GM08714 (cell line): ENCODE measurements around the gene GLTP.
"Not testable (repeated sequence)": the region's sequence is repeated elsewhere in the genome, so short reads cannot be mapped to it uniquely, and the experiment has no call there.

Source experiments
- H3K4me3 ChIP-seq: fragments of 200-500 bp; sonication (Bioruptor generic); 2 replicates; pipeline ENCODE4 v1.5.1; 2014; ENCODE audit warnings: mild to moderate bottlenecking, low read length, inconsistent platforms
- ZNF274 ChIP-seq: IDR thresholded peaks from 2 replicates; pipeline ENCODE4 v1.6.1; 2012; ENCODE audit warnings: mild to moderate bottlenecking, low read depth, low read length

GLTP gene

GRCh38 chr12:109876406-109876805 is 3.9 kb downstream of the GLTP start:
- no peak for TF ChIP-seq ZNF274
- no peak overlapping the region for H3K4me3 ChIP-seq

- no peak overlapping the region for H3K4me3 ChIP-seq
- TF ChIP-seq ZNF274 = no peak
Measured at GRCh38 chr12:109875572-109876131, 4.7 kb downstream of the GLTP start.

GRCh38 chr12:109873653-109874052 is 6.7 kb downstream of the GLTP start:
- no peak for TF ChIP-seq ZNF274
- no peak overlapping the region for H3K4me3 ChIP-seq

DNA sequence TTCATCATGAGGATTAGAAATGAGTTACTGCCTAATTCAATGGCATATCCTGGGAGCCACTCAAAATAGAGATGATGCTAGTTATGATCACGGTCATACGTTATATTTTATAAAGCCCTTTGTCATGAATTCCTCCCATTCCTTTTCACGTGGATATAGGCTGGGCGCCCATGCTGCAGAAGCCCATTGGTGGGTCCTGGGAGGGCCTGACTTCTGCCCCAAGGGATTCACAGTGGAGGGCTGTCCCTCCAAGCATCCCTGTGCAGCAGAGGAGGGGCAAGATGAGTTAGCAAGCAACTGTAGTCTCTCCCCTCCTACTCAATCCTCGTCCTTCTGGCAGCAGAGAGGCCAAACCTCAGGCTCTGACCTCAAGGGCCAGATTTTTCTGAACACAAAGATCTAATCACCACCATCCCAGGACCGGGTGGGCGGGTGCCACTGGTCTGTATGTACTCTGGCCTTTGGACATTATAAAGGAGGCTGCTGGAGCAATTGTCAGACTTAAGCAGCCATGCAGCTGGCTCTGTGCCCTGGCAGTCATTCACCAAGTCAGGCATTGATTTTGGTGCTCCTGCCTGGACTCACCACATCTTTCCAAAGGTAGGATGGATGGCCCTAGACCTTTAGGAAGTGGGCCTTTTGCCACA is 8.6 kb downstream of the GLTP start:
- H3K4me3 ChIP-seq = no peak overlapping the region
- TF ChIP-seq ZNF274 = no peak

- no peak for TF ChIP-seq ZNF274
- no peak overlapping the region for H3K4me3 ChIP-seq
Measured at GRCh38 chr12:109870648-109871047, 9.7 kb downstream of the GLTP start.

GRCh38 chr12:109868182-109869051 is 11.9 kb downstream of the GLTP start:
- no peak for TF ChIP-seq ZNF274
- no peak overlapping the region for H3K4me3 ChIP-seq

DNA sequence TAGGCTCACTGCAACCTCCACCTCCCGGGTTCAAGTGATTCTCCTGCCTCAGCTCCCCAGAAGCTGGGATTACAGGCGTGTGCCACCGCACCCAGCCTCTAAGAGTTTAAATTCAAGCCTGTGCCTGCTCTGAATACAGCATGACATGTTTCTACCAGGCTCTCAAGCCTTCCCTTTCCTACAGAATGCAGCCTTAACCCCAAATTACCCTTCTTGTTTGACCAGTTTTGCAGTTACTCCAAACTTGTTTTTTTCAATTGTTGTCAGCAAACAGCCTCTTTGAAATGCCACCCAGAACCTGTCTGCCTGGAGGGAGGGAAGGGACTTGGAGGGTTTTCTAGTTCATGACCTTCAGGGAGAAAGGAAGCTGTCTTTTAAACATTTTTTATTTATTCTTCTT is 15.4 kb downstream of the GLTP start:
- no peak for TF ChIP-seq ZNF274
- no peak overlapping the region for H3K4me3 ChIP-seq

GRCh38 chr12:109863847-109864712 is 16.3 kb downstream of the GLTP start:
- no peak overlapping the region for H3K4me3 ChIP-seq
- no peak for TF ChIP-seq ZNF274

GRCh38 chr12:109862491-109862890 is 17.9 kb downstream of the GLTP start:
- not testable (repeated sequence) for H3K4me3 ChIP-seq

DNA sequence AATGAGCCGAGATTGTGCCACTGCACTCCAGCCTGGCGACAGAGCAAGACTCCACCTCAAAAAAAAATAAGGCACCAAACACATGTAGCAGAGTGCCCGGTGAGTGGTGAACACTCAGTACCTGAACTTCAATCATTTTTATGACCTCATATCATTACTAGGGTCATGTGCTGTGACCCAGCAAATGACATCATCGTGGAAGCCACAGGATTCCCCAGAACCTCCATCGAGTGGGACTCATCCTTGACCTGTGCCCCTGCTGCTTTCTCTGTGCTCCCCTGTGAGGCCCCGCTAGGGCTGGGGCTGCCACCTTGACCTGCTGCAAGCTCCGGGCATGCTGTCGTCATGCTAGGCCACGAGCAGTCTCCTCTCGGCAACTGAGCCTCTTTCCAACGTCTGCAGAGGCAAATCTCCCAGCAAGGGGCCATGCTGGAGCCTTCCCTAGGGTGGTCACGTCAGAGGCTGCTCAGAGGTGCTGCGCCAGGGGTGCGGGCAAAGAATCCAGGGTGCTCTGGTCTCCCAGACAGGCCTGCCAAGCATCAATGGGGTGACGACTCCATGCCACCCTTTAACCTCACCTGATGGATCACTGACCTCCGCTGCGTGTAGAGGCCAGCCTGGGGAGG is 18.5 kb downstream of the GLTP start:
- TF ChIP-seq ZNF274 = no peak
- no peak overlapping the region for H3K4me3 ChIP-seq

DNA sequence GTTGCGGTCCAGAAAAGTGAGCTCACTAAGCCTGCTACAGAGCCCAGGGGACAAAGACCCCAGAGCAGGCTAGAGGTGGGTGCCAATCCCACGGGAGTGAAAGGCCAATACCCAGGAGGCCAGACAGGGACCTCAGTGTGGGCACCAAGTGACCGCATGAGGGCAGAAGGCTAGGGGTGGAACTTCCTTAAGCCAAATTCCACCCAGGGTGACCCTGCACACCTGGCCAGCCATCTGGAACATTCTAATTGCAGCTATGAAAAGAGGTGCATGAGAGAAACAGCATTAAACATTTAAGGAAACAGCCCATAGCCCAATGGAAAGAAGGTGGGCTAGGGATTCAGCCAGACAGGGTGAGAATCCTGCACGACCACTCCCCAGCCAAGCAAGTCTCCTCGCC is 19.4 kb downstream of the GLTP start:
- no peak for TF ChIP-seq ZNF274
- H3K4me3 ChIP-seq = no peak overlapping the region

DNA sequence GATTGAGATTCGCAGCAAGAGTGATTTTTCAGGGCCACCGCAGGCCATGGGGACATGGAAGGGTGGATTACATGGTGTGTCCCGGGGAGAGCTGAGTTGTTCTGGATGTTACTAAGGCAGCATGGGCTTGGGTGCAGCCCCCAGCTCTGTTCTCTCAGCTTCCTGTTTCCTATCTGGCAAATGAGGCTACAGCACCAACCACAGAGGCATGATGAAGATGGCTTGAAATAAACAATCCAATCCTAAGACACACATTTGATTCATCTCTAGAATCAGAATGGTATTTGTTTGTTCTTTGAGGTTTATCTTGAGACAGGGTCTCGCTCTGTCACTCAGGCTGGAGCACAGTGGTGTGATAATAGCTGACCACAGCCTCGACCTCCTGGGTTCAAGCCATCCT is 21.6 kb downstream of the GLTP start:
- no peak for TF ChIP-seq ZNF274
- no peak overlapping the region for H3K4me3 ChIP-seq

GRCh38 chr12:109857715-109858114 is 22.6 kb downstream of the GLTP start:
- H3K4me3 ChIP-seq = no peak overlapping the region
- TF ChIP-seq ZNF274 = no peak

DNA sequence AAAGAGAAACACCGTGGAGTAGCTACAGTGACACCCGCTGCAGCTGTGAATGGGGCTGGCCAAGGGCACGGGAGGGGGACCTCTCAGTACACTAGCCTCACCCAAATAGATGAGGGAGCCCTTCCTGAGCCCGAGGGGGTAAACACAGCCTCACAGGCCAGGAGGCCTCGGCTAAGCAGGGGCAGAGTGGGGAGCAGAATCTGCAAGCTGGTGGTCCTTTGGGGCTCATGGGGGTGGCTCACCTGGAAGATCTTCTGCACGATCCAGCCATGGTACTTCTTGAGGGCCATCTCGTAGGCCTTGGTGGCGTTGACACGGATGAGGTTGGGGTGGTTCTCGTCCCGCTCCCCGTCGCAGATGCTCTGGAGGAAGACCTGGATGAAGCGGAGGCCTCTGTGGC is 25.0 kb downstream of the GLTP start:
- H3K4me3 ChIP-seq = no peak overlapping the region
- no peak for TF ChIP-seq ZNF274

DNA sequence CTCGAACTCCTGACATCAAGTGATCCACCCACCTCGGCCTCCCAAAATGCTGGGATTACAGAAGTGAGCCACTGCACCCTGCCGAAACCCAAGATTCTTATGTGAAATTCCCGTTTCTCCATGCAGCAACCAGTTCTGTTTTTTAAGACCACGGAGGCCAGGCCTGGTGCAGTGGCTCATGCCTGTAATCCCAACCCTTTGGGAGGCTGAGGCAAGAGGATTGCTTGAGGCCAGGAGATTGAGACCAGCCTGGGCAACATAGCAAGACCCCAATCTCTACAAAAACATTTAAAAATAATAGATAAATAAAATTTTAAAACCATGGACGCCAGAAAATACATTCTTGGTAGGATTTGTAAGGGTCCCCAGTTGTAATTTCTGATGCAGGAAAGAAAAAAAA is 29.8 kb downstream of the GLTP start:
- H3K4me3 ChIP-seq = not testable (repeated sequence)
